ENCODE data around the gene FZR1.
"Not testable (repeated sequence)": the region's sequence is repeated elsewhere in the genome, so short reads cannot be mapped to it uniquely, and the experiment has no call there.

FZR1 gene

GRCh38 chr19:3576696-3577443 is 70.8 kb downstream of the FZR1 start:
- DNase-seq = no peak

DNA sequence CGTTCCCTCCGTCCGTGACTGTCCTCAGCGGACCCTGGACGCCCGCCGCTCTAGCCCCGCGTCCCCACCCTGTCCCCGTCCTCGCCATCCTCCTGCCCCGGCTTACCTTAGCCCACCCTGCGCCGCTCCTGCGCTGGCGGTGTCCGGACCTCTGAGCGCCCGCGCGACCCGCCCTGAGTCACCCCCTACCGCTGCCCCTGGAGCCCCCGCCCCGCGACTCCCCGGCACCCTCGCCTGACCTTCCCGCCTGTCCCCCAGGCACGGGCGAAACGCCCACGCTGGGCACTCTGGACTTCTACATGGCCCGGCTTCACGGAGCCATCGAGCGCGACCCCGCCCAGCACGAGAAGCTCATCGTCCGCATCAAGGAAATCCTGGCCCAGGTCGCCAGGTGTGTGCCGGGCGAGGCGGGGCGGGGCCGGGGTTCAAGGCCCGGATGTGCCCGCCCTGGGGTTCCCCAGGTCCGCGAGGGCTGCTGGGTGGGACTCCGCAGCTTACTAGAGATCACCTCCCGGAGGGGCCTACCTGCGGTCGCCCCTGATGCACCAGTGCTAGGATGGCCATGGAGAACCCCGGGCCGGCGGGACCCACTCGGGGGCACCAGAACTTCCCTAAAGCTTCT is 71.7 kb downstream of the FZR1 start:
- no peak for DNase-seq

DNA sequence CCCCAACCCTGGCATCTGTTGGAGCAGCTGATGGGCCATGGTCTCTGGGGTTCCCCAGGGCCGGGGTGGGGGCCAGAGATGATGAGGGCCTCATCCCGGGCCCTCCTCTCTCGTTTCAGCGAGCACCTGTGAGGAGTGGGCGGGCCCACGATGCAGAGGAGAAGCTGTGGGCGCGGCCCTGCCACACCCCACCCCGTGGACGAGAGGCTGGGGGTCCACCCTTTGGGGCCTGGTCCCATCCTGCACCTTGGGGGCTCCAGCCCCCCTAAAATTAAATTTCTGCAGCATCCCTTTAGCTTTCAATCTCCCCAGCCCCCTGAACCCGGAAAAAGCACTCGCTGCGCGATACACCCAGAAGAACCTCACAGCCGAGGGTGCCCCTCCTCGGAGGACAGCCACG is 72.3 kb downstream of the FZR1 start:
- no peak for DNase-seq

GRCh38 chr19:3580156-3580934 is 74.2 kb downstream of the FZR1 start:
- no peak for DNase-seq

DNA sequence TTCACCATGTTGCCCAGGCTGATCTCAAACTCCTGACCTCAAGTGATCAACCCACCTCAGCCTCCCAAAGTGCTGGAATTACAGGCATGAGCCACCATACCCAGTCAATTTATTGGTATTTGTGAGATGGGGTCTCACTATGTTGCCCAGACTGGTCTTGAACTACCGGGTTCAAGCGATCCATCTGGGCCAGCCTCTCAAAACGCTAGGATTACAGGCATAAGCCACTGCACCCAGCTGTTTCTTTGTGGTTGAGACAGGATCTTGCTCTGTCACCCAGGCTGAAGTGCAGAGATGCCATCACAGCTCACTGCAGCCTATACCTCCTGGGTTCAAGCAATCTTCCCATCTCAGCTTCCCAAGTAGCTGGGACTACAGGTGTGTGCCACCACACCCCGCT is 75.7 kb downstream of the FZR1 start:
- not testable (repeated sequence) for DNase-seq

- not testable (repeated sequence) for DNase-seq
Measured at GRCh38 chr19:3584036-3584802, 78.1 kb downstream of the FZR1 start.

GRCh38 chr19:3585301-3586126 is 79.4 kb downstream of the FZR1 start, which contains the start of gene GIPC3:
Gene GIPC3, plus strand, starts transcription at chr19:3585478. Its CDS starts 120 bp downstream, at chr19:3585598.
- no peak for DNase-seq

DNA sequence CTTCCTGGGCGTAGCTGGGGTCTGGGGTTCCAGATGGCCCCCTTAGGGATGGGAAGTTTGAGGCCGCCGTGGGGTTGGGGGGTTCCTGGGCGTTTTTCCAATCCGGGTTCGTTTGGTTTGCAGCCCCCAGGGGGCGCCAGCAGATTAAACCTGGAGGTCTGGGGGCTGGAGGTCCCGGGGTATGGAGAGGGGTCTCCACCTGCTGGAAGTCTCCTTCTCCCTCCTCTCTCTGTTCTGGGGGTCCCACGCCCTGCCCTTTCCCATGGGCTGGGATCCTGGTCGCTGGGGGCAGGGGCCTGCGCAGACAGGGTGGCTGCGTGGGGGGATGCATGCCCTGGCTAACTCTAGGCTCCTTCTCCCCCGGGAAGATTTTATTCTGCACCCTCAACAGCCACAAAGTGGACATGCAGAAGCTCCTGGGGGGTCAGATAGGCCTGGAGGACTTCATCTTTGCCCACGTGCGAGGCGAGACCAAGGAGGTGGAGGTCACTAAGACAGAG is 80.1 kb downstream of the FZR1 start:
- DNase-seq = no peak

GRCh38 chr19:3586707-3587346 is 80.7 kb downstream of the FZR1 start:
- no peak for DNase-seq

Measured in SW 1271 (cell line).